Germinal center (tissue), 1 donor: ENCODE results near the gene VPS29.
A peak's percentile ranks its signal among the peaks of the same experiment; 100 is the strongest.
"Not testable (repeated sequence)": the region's sequence is repeated elsewhere in the genome, so short reads cannot be mapped to it uniquely, and the experiment has no call there.

ENCODE experiments used
- DNase-seq: peaks from one replicate; pipeline ENCODE4 v3.0.0; 2012; ENCODE audit warnings: mixed read lengths, low spot score

VPS29 gene

GRCh38 chr12:110501752-110502738 is at the start of gene VPS29, which contains the start of gene RAD9B:
Gene VPS29, minus strand, starts transcription at chr12:110502111. Its CDS starts 60 bp downstream, at chr12:110502051.
Gene RAD9B, plus strand, starts transcription at chr12:110502331. Its CDS starts 7 bp downstream, at chr12:110502338.
- DNase-seq, result peak; percentile 95

- no peak for DNase-seq
Measured at GRCh38 chr12:110550981-110551380, 49.1 kb upstream of the VPS29 start.

DNA sequence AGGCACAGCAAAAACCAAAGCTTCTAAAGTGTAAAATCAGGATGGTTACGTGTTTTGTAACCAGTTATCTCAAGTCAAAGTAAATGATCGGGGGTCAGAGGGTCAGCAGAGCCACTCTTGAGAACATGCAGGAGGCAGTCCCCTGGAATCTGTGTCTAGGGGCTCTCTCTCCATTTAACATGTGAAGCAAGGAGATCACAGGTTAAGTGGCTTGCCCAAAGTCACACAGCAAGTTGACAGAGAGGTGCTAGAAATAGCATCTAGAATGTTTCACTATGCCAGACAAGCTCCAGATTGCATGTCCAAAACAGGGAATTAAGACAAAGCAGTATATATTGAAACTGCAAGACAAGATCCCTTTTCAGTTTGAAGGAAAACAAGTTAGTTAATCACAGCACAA is 47.8 kb upstream of the VPS29 start:
- no peak for DNase-seq

- DNase-seq, result no peak
Measured at GRCh38 chr12:110548678-110549077, 46.8 kb upstream of the VPS29 start.

DNA sequence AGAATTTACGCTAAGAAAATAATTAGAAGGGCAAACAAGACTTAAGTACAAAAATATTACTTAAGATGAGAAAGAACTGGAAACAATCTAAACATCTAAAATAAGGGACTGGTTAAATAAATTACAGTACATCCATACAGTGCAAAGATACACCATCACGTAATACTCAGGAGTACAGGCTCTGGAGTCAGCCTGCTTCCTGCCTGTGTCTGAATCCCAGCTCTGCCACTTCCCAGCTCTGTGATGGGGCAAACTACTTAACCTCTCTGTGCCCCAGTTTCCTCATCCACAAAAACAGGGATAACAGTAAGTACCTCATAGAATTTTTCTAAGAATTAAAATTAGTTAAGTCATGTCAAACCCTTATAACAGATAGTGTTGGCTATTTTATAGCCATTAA is 45.2 kb upstream of the VPS29 start:
- DNase-seq, result no peak

- DNase-seq, result no peak
Measured at GRCh38 chr12:110546339-110546738, 44.4 kb upstream of the VPS29 start.

- no peak for DNase-seq
Measured at GRCh38 chr12:110545812-110546211, 43.9 kb upstream of the VPS29 start.

DNA sequence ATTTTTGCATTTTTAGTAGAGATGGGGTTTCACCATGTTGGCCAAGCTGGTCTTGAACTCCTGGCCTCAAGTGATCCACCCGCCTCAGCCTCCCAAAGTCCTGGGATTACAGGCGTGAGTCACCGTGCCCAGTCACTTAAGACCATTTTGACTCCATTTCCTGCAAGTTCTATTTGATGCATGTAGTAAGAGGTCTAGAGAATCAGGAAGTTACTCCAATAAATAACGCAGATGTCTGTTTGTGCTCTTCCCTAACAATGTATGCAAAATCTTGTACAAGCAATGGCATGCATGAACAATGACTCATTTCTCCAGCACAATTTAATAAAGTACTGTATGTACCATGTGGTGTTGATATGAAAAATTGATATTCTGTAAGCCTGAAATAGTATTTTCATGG is 43.3 kb upstream of the VPS29 start:
- not testable (repeated sequence) for DNase-seq

- DNase-seq, result no peak
Measured at GRCh38 chr12:110543965-110544364, 42.1 kb upstream of the VPS29 start.

DNA sequence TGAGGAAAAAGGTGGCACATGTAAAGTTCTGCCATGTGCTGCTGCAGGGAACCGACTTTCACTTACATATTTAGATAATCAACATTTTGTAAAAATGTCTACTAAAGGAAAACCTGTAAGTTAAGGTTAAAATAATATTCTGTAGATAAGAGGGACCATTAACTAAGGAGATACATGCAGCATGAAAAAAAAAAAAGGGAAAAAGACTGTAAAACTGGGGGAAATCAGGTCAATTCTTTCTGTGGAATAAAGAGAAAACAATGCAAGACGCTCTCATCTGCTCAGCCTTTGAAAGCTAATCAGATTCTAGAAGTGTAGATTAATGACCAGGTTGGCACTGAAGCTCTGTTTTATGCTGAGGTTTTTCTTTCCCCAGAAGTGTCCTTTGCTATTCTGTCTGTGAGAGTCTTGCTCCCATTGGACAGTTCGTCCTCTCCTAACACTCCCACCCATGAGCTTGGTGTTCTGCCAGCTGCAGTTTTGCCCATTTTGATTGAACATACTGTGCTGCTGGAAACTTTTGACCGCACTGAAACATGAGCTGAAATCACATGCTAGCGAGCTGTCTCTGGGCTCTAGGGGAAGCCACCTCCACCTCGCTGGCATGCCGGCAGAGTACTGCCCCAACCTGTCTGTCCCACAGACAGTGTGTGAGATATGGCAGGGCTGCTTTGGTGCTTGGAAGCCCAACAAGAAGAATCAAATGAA is 41.5 kb upstream of the VPS29 start:
- DNase-seq, result no peak

DNA sequence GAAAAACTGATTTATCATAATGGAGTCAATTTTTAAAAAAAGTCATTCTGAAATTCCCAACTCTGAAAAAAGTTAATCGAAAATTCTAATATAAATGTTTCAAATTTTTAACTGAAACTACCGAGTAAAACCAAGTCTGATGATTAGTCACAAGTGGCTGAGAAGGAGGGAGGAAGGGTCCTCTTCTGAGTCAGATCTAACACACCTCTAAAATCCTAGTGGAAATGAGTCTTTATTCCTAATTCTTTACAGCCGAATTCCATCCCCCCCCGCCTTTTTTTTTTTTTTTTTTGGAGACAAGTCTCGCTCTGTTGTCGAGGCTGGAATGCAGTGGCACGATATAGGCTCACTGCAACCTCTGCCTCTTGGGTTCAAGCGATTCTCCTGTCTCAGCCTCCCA is 38.1 kb upstream of the VPS29 start:
- DNase-seq, result no peak

GRCh38 chr12:110538869-110539622 is 37.1 kb upstream of the VPS29 start:
- DNase-seq, result no peak

DNA sequence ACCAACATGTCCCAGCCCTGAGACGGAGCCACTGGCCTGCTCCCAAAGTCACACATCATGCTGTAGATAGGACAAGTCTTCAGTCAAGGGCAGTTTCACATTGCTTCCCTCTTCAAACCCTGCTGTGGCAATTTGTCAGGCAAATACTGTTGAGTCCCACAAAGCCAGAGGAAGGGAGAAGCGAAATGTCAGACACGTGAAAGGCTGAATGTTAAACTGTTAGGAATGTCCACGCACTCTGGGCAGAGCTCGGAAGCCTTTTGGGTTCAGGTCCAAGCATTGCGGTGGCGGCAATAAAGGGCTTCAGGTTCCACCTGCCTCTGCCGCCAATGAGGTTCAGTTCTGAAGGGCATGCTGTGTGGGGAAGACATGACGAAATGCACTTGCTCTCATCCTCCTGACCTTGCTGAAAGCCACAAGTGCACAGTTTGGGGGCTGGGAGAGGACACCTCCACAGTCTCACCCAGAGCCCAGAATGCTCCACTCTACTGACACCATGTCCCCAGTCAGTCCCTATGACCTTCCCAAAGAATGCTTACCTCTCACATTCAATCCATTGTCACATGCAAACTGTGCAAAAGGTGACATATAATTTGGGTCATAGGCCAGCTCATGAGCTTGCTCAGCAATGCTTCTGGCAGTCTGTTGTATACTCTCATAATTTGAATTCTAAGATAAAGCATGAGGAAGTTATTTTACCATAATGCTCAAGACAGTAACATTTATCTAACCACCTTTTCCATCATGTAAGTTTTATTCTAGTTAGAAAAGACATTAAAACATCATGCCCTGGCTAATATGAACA is 35.9 kb upstream of the VPS29 start:
- no peak for DNase-seq

DNA sequence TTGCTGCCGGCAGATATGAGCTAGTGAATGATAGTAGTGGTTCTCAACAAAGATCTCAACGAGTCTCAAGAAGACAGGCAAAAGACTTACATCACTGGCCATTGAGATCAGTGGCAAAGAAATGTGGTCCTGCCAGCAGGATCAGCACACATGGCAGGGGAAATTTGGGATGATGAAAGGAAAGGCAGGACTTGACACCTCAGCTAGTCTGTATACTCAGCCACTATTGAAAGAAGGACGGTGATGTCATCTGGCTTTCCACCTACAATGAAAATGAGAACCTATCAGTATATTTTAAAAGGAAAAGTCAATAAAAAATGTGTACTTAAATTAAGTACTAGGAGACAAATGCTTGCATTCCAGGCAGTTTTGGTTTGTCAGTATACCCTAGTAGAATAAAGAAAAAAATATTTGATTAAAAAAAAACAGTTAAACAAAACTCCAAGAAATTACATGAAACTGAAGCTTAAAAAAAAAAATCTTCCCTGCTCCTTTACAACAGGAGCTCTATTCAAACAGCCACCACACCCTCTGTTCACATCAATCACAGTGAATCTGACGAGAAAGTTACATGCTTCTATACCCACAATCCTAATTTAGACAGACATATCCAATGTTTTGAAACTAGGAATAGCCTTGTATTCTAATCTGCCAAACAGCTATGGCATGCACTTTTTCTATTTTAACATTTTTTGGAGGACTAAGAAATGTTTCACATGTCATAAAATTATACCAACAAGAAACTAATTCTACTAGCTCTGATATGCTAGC is 35.1 kb upstream of the VPS29 start:
- DNase-seq, result no peak

DNA sequence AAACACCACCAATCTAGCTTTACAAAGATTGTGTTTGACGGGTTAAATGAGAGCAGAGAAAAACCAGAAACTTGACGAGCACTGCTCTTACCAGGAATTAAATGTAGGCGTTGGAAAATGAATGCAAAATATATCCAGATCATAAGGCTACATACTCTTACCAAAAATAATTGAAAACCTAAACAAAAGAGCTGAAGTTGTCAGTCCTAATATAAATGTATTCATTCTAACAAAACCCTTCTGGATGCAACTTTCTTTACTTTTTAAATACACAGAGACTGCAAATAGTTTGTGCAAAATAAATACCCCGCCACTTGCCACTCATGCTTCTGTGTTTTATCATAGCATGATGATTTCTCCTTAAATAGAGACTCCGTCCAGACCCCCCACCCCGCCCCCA is 32.9 kb upstream of the VPS29 start:
- DNase-seq, result no peak

DNA sequence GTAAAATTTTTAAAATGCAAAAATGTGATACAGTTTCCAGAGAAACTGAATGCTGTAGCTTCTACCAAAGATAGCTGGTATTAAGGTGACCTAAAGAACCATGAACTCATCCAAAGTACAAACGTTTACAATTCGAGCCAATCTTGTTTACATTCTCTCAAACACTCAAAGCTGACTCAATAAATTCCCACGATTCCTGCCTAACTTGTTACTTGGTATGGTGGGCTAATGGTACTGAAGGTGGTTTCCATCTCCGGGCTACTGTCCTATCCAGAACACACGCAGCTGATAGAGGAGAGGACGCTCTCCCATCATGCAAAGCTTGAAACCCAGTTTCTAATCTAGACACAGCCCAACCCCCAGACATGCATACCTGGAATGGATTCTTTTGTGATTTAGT is 31.7 kb upstream of the VPS29 start:
- no peak for DNase-seq

DNA sequence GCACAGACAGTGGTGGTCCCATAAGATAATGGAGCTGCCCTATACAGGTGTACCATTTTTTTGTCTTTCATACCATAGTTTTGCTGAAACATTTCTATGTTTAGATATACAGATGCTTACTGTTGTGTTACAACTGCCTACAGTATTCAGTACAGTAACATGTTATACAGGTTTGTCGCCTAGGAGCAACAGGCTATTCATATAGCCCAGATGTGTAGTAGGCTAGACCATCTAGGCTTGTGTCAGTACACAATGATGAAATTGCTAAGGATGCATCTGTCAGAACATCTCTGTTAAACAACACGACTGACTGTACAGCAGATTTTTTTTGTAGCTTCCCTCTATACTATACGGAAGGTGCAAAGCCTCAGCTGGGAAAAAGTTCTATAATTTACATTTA is 30.7 kb upstream of the VPS29 start:
- no peak for DNase-seq

DNA sequence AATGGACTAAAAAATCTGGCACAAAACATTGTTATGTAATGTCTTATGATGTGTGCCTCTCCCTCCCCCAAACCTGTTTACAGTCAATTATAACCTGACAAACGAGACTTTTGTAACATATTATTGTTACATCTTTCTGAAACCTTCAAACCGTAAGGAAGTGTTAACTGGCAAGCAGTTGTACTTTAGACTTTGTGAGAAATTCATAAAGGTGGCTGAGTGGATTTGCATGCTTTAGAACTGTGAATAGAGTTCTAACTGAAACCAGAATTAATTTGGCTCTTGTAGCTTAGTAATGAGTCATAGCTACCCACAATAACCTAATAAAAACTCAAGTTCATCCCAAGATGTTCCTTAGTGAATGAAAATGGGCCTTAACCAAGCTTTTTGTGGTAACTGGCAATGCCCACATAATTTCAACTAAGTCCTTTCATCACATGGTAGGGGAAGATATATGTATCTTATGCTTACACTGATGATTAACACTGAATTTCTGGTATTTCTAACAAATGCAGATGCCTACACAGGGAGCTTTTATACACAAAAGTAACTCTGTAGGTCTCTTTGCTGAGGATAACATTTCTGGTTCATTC is 29.9 kb upstream of the VPS29 start:
- DNase-seq, result peak; percentile 27

DNA sequence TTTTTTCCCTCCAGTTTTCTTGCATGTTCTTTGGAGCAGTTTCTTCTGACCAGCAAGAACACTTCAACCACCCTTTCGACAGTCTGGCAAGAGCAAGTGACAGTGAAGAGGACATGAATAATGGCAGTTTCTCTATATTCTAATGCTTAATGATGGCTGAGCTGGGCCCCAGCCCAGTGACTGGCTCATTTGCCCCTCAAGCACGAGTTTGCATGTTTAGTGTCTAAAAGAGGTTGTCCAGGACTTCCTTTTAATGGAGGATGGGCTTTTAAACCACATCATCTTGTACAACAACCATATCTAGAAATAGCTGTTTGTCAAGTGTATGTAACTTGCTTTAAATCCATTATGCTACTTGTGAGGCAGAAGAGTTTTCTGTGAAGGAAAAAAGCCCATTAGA is 28.6 kb upstream of the VPS29 start:
- DNase-seq, result peak; percentile 63

DNA sequence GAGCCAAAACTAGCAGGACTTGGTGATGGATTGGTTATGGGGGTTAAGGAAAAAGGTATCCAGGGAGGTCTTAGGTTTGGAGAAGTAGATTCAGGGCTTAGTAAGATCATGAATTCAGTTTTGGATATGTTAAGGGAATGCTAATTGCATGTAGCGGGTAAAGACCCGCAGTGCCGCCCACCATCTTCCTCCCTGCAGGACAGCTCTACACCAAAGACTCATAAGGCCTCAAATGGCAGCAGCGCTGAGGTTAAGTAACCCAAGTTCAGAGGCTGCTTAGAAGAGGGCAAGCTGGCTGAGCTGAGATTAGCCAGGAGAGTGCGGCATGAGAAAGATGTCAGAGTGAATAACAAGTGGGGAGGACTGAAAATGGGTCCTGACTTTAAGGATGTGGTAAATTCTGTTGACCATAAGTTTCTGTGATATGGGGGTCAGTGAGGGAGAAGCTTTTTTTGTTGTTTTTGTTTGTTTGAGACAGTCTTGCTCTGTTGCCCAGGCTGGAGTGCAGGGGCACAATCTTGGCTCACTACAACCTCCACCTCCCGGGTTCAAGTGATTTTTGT is 26.4 kb upstream of the VPS29 start:
- DNase-seq, result no peak
